ENCODE measurements around the gene ALK. TPM values are rescaled to one million over a fixed set of nuclear protein-coding genes. Genes with fewer than 3 reads are reported as not detected.

The ALK gene
- total RNA-seq, 4 donors from 2014 or later: 0.32 to 0.42 TPM; not detected in 2

- H3K4me1 ChIP-seq: peaks cover 28% of the 10 kb centered on the region
- no peak for DNase-seq (ENCODE audit: low spot score in 2 of 2)
- WGBS: 33% methylated on average over 2 of the region's 2 CpGs
- H3K4me3 ChIP-seq: no peak overlapping the region
- no peaks in the 10 kb centered on the region for H3K9me3 ChIP-seq
- H3K36me3 ChIP-seq: no peaks in the 10 kb centered on the region
- TF ChIP-seq POLR2A (IDR thresholded peaks at IDR 0.05) (no peak), POLR2AphosphoS5 (IDR thresholded peaks at IDR 0.05) (no peak), CTCF (IDR thresholded peaks at IDR 0.05) (no peak), EP300 (IDR thresholded peaks at IDR 0.05) (no peak)
- no peak overlapping the region for H3K27ac ChIP-seq
- no peaks in the 10 kb centered on the region for H3K27me3 ChIP-seq
Observed at GRCh38 chr2:29267720-29268119, 653.7 kb downstream of the ALK start.

GRCh38 chr2:29263886-29264285 is 657.5 kb downstream of the ALK start:
- no peak overlapping the region for H3K4me3 ChIP-seq
- no peaks in the 10 kb centered on the region for H3K36me3 ChIP-seq
- H3K27me3 ChIP-seq: no peaks in the 10 kb centered on the region
- H3K4me1 ChIP-seq: peaks cover 4% of the 10 kb centered on the region
- WGBS: 91% methylated on average over 5 of the region's 5 CpGs
- no peak for TF ChIP-seq CTCF (IDR thresholded peaks at IDR 0.05)
- TF ChIP-seq EP300 (IDR thresholded peaks at IDR 0.05): no peak
- no peak for TF ChIP-seq POLR2AphosphoS5 (IDR thresholded peaks at IDR 0.05)
- H3K9me3 ChIP-seq: no peaks in the 10 kb centered on the region
- no peak overlapping the region for H3K27ac ChIP-seq
- DNase-seq (ENCODE audit: low spot score in 2 of 2): peak in 1 of 2 donors; percentile 22

- Histone ChIP-seq H3K27me3 (no peaks in the 10 kb centered on the region), H3K4me1 (peaks cover 3% of the 10 kb centered on the region), H3K36me3 (no peaks in the 10 kb centered on the region), H3K27ac (no peak overlapping the region), H3K4me3 (no peak overlapping the region), H3K9me3 (no peaks in the 10 kb centered on the region)
- 84% methylated on average over 7 of the region's 7 CpGs for WGBS
- TF ChIP-seq POLR2A (IDR thresholded peaks at IDR 0.05) (no peak), POLR2AphosphoS5 (IDR thresholded peaks at IDR 0.05) (no peak), CTCF (IDR thresholded peaks at IDR 0.05) (no peak), EP300 (IDR thresholded peaks at IDR 0.05) (no peak)
- DNase-seq (ENCODE audit: low spot score in 2 of 2): peak in 1 of 2 donors; percentile 32
Observed at GRCh38 chr2:29262681-29263260, 658.6 kb downstream of the ALK start.

GRCh38 chr2:29261003-29261402 is 660.4 kb downstream of the ALK start:
- Histone ChIP-seq H3K27me3 (no peaks in the 10 kb centered on the region), H3K9me3 (no peaks in the 10 kb centered on the region), H3K27ac (no peak overlapping the region), H3K36me3 (no peaks in the 10 kb centered on the region), H3K4me3 (no peak overlapping the region), H3K4me1 (peaks cover 3% of the 10 kb centered on the region)
- 78% methylated on average over 3 of the region's 3 CpGs for WGBS
- DNase-seq (ENCODE audit: low spot score in 2 of 2): no peak
- TF ChIP-seq EP300 (IDR thresholded peaks at IDR 0.05): no peak
- TF ChIP-seq POLR2A (IDR thresholded peaks at IDR 0.05): no peak
- no peak for TF ChIP-seq CTCF (IDR thresholded peaks at IDR 0.05)
- no peak for TF ChIP-seq POLR2AphosphoS5 (IDR thresholded peaks at IDR 0.05)

- DNase-seq (ENCODE audit: low spot score in 2 of 2): no peak
- WGBS: 25% methylated on average over 6 of the region's 6 CpGs
- Histone ChIP-seq H3K4me1 (peaks cover 3% of the 10 kb centered on the region), H3K36me3 (no peaks in the 10 kb centered on the region), H3K27me3 (no peaks in the 10 kb centered on the region), H3K4me3 (no peak overlapping the region), H3K27ac (no peak overlapping the region), H3K9me3 (no peaks in the 10 kb centered on the region)
- no peak for TF ChIP-seq POLR2A (IDR thresholded peaks at IDR 0.05)
- TF ChIP-seq CTCF (IDR thresholded peaks at IDR 0.05): no peak
- TF ChIP-seq POLR2AphosphoS5 (IDR thresholded peaks at IDR 0.05): no peak
- no peak for TF ChIP-seq EP300 (IDR thresholded peaks at IDR 0.05)
Observed at GRCh38 chr2:29260142-29260772, 661.1 kb downstream of the ALK start.
